ENCODE results near the gene NRG3.

Gene NRG3

GRCh38 chr10:82234173-82234572, 359.2 kb downstream of the NRG3 start:
- DNase-seq: no peak

GRCh38 chr10:82236084-82236731, 361.2 kb downstream of the NRG3 start:
- DNase-seq: no peak

GRCh38 chr10:82238291-82238690, 363.3 kb downstream of the NRG3 start:
- DNase-seq: no peak

DNA sequence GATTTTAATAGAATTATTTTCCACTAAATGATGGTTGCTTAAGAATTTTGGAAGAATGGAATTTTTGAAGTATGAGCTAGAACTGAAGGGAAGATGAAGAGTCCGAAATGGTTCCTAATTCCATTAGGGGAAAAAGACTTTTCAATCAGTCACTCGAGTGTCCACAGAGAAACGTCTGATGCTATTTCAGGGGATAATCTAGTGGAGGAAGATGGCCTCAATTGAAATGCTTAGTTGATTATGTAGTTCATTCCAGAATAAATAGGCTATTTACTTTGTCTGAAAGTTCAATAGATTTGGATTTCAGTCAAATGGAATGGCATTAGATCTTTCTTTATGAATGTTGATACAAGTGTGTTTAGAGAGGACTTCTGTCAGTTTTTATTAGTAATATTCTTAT, 365.4 kb downstream of the NRG3 start:
- no peak for DNase-seq

DNA sequence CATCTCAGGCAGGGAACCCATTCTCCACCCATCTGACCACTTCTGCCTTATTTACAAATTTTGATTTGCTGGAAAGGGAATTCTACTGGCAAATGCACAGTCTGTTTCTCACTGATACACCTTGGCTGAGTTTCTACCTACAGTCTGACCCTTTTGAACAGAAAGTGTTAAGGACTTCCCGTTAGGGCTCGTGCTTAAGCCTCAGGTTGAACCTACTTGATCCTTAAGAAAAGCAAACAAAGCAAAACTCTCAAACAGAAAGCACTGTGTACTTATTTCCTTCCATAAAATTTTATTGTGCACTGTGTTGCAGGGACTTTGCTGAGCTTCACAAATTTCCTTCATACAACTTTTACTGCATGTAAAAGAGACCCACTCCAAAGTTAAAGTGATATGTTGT, 367.8 kb downstream of the NRG3 start:
- DNase-seq: no peak

DNA sequence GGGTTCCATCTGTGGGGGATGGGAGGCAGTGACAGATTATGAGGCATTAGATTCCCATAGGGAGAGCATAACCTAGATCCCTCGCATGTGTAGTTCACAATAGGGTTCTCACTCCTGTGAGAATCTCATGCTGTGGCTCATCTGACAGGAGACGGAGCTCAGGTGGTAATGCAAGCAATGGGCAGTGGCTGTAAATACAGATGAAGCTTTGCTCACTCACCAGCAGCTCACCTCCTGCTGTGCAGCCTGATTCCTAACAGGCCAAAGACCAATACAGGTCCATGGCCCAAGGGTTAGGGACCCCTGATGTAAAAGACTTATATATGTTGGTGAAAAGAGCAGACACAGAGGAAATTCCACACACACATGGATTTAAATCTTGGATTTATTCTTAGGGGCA, 370.2 kb downstream of the NRG3 start:
- DNase-seq: no peak

DNA sequence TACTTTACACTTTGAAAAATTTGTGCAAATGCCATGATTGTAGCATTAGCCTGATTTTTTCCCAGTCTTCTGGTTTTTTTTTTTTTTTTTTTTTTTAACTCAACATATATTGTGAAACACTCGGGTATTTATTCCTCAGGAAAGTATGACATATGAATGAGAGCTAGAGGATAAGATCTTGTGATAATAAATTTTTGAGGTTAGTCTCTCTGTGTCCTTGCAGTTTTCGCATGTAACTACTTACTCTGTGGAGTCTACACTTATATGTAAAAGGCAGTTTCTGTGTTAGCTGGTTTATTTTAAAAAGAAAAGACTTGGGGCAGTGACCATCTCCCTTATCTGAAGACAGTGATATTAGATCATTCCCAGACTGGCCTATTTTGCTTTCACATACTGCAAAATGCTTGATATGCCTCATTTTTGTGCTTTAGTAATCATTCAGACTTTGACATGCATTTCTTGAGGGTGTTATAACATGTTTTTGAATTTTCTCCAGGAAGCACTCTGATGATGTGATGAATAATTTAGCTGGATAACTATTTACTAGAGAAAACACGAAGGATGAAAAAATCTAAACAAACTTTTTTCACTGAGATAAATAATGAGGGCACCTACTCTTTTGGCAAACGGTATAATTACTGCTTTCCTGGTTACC, 371.0 kb downstream of the NRG3 start:
- DNase-seq: no peak

- DNase-seq: no peak
These were observed 374.1 kb downstream of the NRG3 start for GRCh38 chr10:82249141-82249540.

DNA sequence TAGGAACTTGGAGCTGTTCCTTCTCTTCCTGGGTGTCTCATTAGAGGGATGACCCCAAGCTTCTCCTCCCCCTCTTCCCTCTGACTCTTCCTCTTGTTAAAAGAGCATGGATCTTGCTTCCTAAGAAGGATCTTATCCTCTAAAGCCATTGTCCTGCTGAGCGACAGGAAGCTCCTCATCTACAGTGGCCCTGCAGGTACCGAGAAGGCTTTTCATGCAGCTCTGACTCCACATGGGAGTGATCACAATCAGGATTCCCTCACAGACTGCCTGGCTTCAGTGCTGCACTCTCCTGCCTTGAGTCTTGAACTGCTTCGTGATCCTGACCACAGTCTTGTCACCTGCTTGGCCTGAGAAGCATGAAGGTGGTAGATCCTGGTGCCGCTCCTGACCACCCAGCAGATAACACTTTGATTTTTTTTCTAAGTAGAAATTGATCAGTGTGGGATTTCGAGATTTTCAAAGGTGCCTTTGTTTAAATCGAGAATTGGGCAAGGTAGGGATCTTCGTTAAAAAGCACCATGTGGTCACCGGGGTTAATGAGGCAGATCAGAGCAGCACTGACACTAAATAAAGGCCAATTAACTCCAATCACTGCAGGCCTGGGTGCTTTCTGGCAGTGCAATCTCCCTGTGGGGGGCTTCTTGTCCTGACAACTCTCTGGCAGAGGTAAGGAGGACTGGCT, 376.4 kb downstream of the NRG3 start:
- DNase-seq: no peak

DNA sequence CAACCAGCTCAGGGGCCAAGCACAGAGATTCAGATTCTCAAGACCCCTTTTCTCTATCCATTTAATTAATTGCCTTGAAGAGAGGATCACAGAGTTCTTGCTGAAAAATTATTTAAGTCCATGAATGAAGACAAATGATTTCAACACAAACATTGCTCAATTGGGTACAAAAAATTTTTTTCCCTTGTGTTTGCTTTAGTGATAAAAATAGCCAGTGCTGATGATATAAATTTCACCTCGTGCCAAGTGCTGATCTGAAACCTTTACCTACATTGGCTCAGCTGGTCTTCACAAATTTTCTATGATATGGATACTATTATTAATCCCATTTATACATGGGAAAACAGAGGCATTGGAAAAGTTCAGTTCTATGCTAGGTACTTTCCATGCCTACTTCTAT, 377.1 kb downstream of the NRG3 start:
- DNase-seq: no peak

DNA sequence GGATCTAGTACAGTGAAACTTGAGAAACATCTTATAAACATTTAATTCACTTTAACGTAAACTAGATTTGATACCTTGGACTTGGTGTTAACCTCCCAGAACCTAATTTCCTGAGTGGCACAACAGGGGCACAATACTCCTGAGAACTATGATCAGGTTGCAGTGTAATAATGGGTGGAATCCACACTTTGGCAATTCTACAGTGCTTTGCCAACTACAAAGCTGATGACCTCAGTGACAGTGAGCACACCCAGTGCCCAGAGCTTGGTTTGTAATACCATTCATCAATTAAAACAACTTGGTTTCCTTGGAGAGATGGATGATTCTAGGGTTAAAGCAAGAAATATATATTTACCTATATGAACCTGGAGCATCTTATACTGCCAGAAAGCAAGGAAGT, 379.2 kb downstream of the NRG3 start:
- DNase-seq: no peak

DNA sequence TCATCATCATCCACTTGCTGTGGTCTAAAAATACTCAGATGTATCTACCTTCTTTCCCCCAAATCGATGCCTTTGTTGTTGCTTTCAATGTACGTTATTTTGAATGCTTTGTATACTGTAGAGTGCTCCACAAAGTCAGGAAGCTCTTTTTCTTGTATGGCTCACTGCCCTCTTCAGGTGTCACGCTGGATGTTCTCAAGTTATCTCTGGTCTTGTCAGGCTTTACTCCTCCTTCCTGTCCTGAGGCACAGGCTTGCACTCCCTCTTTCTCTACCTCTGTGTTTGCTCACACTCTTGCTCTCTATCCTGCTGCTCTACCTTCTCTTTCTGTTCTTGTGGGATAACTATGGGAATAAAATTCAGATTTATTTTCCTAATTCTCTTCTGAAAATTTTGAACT, 381.3 kb downstream of the NRG3 start:
- DNase-seq: no peak

DNA sequence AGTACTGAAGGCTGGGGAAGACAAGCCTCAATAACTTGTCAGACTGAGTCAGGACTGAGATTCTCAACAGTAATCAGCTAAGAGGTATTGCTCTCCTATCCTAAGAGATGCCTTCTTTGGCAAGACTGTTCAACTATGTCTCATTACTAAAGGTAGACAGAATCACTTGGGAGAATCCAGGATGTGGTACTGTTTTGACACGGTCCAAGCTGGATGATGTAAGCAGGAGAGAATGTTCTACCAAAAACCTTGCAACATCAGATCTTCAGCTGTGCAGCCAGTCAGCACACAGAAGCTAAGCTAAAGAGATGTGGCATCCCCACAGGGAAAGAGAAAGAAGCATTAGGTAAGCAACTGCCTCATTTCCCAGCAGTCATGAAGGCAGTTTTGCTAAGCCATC, 391.4 kb downstream of the NRG3 start:
- DNase-seq: no peak

- no peak for DNase-seq
These were observed 392.0 kb downstream of the NRG3 start for GRCh38 chr10:82267014-82267413.

GRCh38 chr10:82267465-82267864, 392.5 kb downstream of the NRG3 start:
- DNase-seq: no peak

GRCh38 chr10:82267960-82268359, 393.0 kb downstream of the NRG3 start:
- no peak for DNase-seq

DNA sequence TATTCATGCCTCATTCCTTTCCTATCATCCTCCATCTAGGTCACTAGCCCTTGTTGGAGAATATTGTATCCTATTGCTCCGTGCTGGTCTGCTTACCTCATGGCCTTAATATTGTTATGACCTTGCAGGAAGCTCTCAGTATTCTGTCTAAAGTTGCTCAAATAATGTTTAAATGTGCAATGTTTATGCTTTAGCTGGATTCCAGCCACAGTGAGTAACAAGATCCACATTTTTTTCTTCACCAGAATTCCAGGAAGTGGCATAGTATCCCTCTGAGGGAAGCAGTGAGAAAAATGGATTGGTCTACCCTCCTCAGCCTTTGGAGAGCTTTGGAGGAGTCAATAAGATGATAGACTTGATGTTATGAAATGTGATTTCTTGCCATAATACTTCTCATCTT, 402.6 kb downstream of the NRG3 start:
- no peak for DNase-seq

GRCh38 chr10:82278401-82279182, 403.6 kb downstream of the NRG3 start:
- no peak for DNase-seq

GRCh38 chr10:82282782-82283456, 407.9 kb downstream of the NRG3 start:
- no peak for DNase-seq

DNA sequence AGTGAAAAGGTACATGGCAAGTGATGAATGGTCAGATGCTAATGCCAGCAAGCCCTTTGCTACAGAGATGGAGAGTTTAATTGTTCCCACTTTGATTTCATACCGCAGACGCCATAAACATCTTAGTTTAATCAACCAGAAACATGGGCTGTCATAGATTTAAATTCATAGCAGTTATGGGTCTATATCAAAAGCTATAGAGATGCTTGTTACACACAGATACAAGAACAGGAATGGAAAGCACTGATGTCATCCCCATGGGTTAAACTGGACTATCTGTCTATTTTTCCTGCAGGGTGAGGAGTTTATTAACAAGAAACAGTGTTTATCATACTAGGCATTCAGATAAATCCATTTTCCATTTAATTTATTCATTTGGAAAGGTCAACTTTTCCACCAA, 409.2 kb downstream of the NRG3 start:
- no peak for DNase-seq

GRCh38 chr10:82288461-82288881, 413.5 kb downstream of the NRG3 start:
- no peak for DNase-seq

- DNase-seq: no peak
These were observed 415.0 kb downstream of the NRG3 start for GRCh38 chr10:82289945-82290344.

DNA sequence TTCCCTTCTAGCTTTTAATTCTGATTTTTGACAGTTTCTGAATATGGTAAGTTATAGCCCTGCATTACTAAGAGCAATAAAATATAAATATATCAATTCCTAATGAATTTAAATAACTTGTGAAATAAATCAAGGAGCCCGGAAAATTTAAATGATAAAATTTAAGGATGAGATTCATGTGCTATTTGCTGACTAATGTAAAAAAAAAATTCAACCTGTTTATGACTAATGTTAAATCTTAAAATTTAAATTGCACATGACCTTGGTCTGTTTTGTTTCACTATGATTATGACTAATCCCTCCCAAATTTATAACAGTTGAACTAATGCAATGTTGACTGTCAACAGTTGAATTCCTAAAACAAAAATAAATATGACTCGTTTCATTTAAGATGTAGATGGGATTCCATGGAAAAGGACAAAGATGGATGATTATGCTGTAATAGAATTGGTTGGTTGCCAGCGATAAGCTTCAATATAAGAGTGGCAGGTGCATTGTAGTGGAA, 419.9 kb downstream of the NRG3 start:
- no peak for DNase-seq

Measured in stimulated activated CD4-positive, alpha-beta T cell treated with anti-CD3 and anti-CD28 coated beads, Interleukin-4, amount 100 ng/mL, for 4 hours (primary cell).